ENCODE results near the gene WASF3.

Gene WASF3

GRCh38 chr13:26548205-26548765 lies 9.2 kb upstream of the WASF3 start:
- Histone ChIP-seq H3K27ac (ENCODE audit: low read depth, low read length, poor library complexity, severe bottlenecking) (no peak overlapping the region), H3K9ac (ENCODE audit: low read length) (no peak overlapping the region), H2AFZ (ENCODE audit: low read length) (no peak overlapping the region), H3K4me2 (ENCODE audit: low read length) (no peak overlapping the region), H3K36me3 (ENCODE audit: insufficient read depth, low read length) (no peaks in the 10 kb centered on the region), H3F3A (ENCODE audit: insufficient read depth, low read length) (no peaks in the 10 kb centered on the region), H3K4me1 (ENCODE audit: insufficient read depth, low read length, severe bottlenecking) (no peaks in the 10 kb centered on the region), H3K9me3 (ENCODE audit: low read length) (no peaks in the 10 kb centered on the region), H3K27me3 (ENCODE audit: insufficient read depth, low read length) (no peaks in the 10 kb centered on the region; the same call in 1 of the 2 replicates), H3K9me2 (ENCODE audit: low read depth, low read length) (no peaks in the 10 kb centered on the region), H3K79me2 (ENCODE audit: insufficient read depth, low read length) (no peaks in the 10 kb centered on the region), H3K4me3 (ENCODE audit: low read depth, low read length, poor library complexity, severe bottlenecking) (no peak overlapping the region), H4K20me1 (ENCODE audit: insufficient read depth, low read length) (no peaks in the 10 kb centered on the region)
- TF ChIP-seq EZH2 (IDR thresholded peaks at IDR 0.05; ENCODE audit: borderline replicate concordance, low read length) (no peak), CTCF (IDR thresholded peaks at IDR 0.05; ENCODE audit: low read length) (no peak)

GRCh38 chr13:26549713-26550112 lies 7.8 kb upstream of the WASF3 start:
- Histone ChIP-seq H3K4me2 (ENCODE audit: low read length) (no peak overlapping the region), H3K9me3 (ENCODE audit: low read length) (no peaks in the 10 kb centered on the region), H3K9ac (ENCODE audit: low read length) (no peak overlapping the region), H3K4me3 (ENCODE audit: low read depth, low read length, poor library complexity, severe bottlenecking) (no peak overlapping the region), H3K36me3 (ENCODE audit: insufficient read depth, low read length) (no peaks in the 10 kb centered on the region), H3K9me2 (ENCODE audit: low read depth, low read length) (no peaks in the 10 kb centered on the region), H3K79me2 (ENCODE audit: insufficient read depth, low read length) (no peaks in the 10 kb centered on the region), H3F3A (ENCODE audit: insufficient read depth, low read length) (no peaks in the 10 kb centered on the region), H2AFZ (ENCODE audit: low read length) (no peak overlapping the region), H3K27me3 (ENCODE audit: insufficient read depth, low read length) (no peaks in the 10 kb centered on the region; the same call in 1 of the 2 replicates), H3K27ac (ENCODE audit: low read depth, low read length, poor library complexity, severe bottlenecking) (no peak overlapping the region), H3K4me1 (ENCODE audit: insufficient read depth, low read length, severe bottlenecking) (no peaks in the 10 kb centered on the region), H4K20me1 (ENCODE audit: insufficient read depth, low read length) (no peaks in the 10 kb centered on the region)
- TF ChIP-seq CTCF (IDR thresholded peaks at IDR 0.05; ENCODE audit: low read length) (no peak), EZH2 (IDR thresholded peaks at IDR 0.05; ENCODE audit: borderline replicate concordance, low read length) (no peak)

- H3K4me3 ChIP-seq (ENCODE audit: low read depth, low read length, poor library complexity, severe bottlenecking), result no peak overlapping the region
- no peak overlapping the region for H3K4me2 ChIP-seq (ENCODE audit: low read length)
- no peaks in the 10 kb centered on the region for H3K27me3 ChIP-seq (ENCODE audit: insufficient read depth, low read length)
- no peak overlapping the region for H2AFZ ChIP-seq (ENCODE audit: low read length)
- H3K9ac ChIP-seq (ENCODE audit: low read length), result no peak overlapping the region
- H3K9me3 ChIP-seq (ENCODE audit: low read length), result no peaks in the 10 kb centered on the region
- no peaks in the 10 kb centered on the region for H3K79me2 ChIP-seq (ENCODE audit: insufficient read depth, low read length)
- H3K4me1 ChIP-seq (ENCODE audit: insufficient read depth, low read length, severe bottlenecking), result no peaks in the 10 kb centered on the region
- H4K20me1 ChIP-seq (ENCODE audit: insufficient read depth, low read length), result no peaks in the 10 kb centered on the region
- H3K27ac ChIP-seq (ENCODE audit: low read depth, low read length, poor library complexity, severe bottlenecking), result no peak overlapping the region
- H3F3A ChIP-seq (ENCODE audit: insufficient read depth, low read length), result no peaks in the 10 kb centered on the region
- no peak for TF ChIP-seq CTCF (IDR thresholded peaks at IDR 0.05; ENCODE audit: low read length)
- no peak for TF ChIP-seq EZH2 (IDR thresholded peaks at IDR 0.05; ENCODE audit: borderline replicate concordance, low read length)
- H3K9me2 ChIP-seq (ENCODE audit: low read depth, low read length), result no peaks in the 10 kb centered on the region
- H3K36me3 ChIP-seq (ENCODE audit: insufficient read depth, low read length), result no peaks in the 10 kb centered on the region
These were observed 6.1 kb upstream of the WASF3 start for GRCh38 chr13:26551255-26551860.
